ENCODE measurements around the gene KLHDC9. TPM values are rescaled to one million over a fixed set of nuclear protein-coding genes. Genes with fewer than 3 reads are reported as not detected.
"Not testable (repeated sequence)": the region's sequence is repeated elsewhere in the genome, so short reads cannot be mapped to it uniquely, and the experiment has no call there.

The KLHDC9 gene
- total RNA-seq, 4 donors from 2014 or later, result 7.9 to 12.9 (median 9.1) TPM

GRCh38 chr1:161054805-161055204 lies 43.4 kb upstream of the KLHDC9 start:
- TF ChIP-seq POLR2A (IDR thresholded peaks at IDR 0.05) (no peak), EP300 (IDR thresholded peaks at IDR 0.05) (no peak)
- TF ChIP-seq, protein P1, sequence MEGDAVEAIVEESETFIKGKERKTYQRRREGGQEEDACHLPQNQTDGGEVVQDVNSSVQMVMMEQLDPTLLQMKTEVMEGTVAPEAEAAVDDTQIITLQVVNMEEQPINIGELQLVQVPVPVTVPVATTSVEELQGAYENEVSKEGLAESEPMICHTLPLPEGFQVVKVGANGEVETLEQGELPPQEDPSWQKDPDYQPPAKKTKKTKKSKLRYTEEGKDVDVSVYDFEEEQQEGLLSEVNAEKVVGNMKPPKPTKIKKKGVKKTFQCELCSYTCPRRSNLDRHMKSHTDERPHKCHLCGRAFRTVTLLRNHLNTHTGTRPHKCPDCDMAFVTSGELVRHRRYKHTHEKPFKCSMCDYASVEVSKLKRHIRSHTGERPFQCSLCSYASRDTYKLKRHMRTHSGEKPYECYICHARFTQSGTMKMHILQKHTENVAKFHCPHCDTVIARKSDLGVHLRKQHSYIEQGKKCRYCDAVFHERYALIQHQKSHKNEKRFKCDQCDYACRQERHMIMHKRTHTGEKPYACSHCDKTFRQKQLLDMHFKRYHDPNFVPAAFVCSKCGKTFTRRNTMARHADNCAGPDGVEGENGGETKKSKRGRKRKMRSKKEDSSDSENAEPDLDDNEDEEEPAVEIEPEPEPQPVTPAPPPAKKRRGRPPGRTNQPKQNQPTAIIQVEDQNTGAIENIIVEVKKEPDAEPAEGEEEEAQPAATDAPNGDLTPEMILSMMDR (IDR thresholded peaks at IDR 0.05), result no peak
- Histone ChIP-seq H3K4me1 (no peaks in the 10 kb centered on the region), H3K27ac (no peak overlapping the region), H3K4me3 (no peak overlapping the region), H3K27me3 (peaks cover 0 to 28% of the 10 kb centered on the region in 2 donors), H3K36me3 (peaks cover 0 to 12% (median 4%) of the 10 kb centered on the region in 3 donors), H3K9me3 (no peaks in the 10 kb centered on the region)
- WGBS, 2 donors, result 76 to 83% methylated on average over 7 of the region's 7 CpGs
- DNase-seq (ENCODE audit: low spot score in 2 of 2), result no peak

GRCh38 chr1:161059293-161059692 lies 38.9 kb upstream of the KLHDC9 start:
- H3K9me3 ChIP-seq, result no peaks in the 10 kb centered on the region
- no peak for DNase-seq (ENCODE audit: low spot score in 2 of 2)
- 72 to 73% methylated on average over 6 of the region's 6 CpGs for WGBS, 2 donors

DNA sequence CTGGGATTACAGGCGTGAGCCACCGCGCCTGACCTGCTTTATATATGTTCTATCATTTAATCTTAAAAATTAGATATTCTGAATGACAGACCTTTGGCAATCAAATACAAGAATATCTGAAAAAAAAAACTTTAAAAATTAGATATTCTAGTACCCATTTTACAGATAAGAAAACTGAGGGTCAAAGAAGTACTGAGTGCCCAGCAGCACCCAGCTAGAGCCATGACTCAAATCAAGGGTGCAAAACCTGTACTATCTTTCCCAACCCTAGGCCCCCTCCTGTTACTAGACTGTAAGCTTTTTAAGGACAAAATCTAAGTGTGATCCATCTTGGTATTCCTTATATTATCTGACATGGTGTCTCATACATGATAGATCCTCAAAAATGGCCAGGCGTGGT lies 36.7 kb upstream of the KLHDC9 start:
- WGBS, 2 donors, result 92% methylated on average over 4 of the region's 4 CpGs
- no peak for TF ChIP-seq EP300 (IDR thresholded peaks at IDR 0.05)
- no peak for TF ChIP-seq POLR2A (IDR thresholded peaks at IDR 0.05)
- TF ChIP-seq, protein P1 (IDR thresholded peaks at IDR 0.05), result no peak
- H3K36me3 ChIP-seq, result no peaks in the 10 kb centered on the region
- DNase-seq (ENCODE audit: low spot score in 2 of 2), result no peak
- H3K27ac ChIP-seq, result no peak overlapping the region
- H3K4me3 ChIP-seq, result no peak overlapping the region
- H3K9me3 ChIP-seq, result no peaks in the 10 kb centered on the region
- H3K27me3 ChIP-seq, result peaks cover 0 to 38% of the 10 kb centered on the region in 2 donors
- no peaks in the 10 kb centered on the region for H3K4me1 ChIP-seq

More at GRCh38 chr1:161059293-161059692, 38.9 kb upstream of the KLHDC9 start:
- H3K27ac ChIP-seq, result no peak overlapping the region
- H3K36me3 ChIP-seq, result no peaks in the 10 kb centered on the region
- peaks cover 0 to 40% of the 10 kb centered on the region in 2 donors for H3K27me3 ChIP-seq
- H3K4me3 ChIP-seq, result no peak overlapping the region
- TF ChIP-seq POLR2A (IDR thresholded peaks at IDR 0.05) (no peak), EP300 (IDR thresholded peaks at IDR 0.05) (no peak)
- TF ChIP-seq, protein P1 (IDR thresholded peaks at IDR 0.05), result no peak
- no peaks in the 10 kb centered on the region for H3K4me1 ChIP-seq

DNA sequence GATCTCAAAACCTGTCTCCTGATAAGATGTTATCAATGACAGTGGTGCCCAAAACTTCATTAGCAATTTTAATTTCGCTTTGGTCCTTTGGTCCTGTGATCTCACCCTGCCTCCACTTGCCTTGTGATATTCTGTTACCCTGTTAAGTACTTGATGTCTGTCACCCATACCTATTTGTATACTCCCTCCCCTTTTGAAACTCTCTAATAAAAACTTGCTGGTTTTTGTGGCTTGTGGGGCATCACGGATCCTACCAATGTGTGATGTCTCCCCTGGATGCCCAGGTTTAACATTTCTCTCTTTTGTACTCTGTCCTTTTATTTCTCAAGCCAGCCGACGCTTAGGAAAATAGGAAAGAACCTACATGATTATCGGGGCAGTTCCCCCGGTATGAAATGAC lies 34.2 kb upstream of the KLHDC9 start:
- DNase-seq (ENCODE audit: low spot score in 2 of 2); H3K27ac ChIP-seq; H3K4me1 ChIP-seq; H3K4me3 ChIP-seq; H3K36me3 ChIP-seq; H3K9me3 ChIP-seq: not testable (repeated sequence)
- peaks cover 0 to 28% of the 10 kb centered on the region in 2 donors for H3K27me3 ChIP-seq
- WGBS, 2 donors, result 63 to 64% methylated on average over 6 of the region's 6 CpGs

DNA sequence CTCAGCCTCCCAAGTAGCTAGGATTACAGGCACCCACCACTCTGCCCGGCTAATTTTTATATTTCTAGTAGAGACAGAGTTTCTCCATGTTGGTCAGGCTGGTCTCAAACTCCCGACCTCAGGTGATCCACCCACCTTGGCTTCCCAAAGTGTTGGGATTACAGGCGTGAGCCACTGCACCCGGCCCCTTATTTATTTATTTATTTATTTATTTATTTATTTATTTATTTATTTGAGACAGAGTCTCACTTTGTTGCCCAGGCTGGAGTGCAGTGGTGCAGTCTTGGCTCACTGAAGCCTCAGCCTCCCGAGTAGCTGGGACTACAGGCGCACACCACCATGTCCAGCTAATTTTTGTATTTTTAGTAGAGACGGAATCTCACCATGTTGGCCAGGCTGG lies 32.5 kb upstream of the KLHDC9 start:
- H3K4me3 ChIP-seq; H3K36me3 ChIP-seq; H3K27ac ChIP-seq; H3K9me3 ChIP-seq; H3K4me1 ChIP-seq; DNase-seq (ENCODE audit: low spot score in 2 of 2): not testable (repeated sequence)
- H3K27me3 ChIP-seq, result peaks cover 0 to 17% of the 10 kb centered on the region in 2 donors
- WGBS, 2 donors, result 93 to 95% methylated on average over 7 of the region's 7 CpGs

DNA sequence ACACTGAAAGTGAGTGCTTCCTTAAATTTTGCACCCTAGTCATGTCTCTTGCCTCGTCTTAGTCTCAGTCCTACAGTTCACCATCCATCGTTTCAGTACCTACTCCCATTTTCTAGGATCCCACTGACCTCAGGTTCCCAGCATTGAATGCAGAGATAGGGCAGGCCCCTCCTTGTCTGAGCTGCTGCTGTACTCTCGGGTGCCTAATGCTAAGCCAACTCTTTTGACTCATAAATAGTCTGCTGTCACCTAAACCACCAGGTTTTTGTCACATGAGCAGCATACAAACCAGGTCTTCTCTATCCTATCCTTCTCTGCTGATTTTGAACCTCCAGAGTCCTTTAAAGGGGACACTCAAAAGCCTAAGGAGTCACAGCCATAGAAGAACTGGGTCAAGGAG lies 31.5 kb upstream of the KLHDC9 start:
- Histone ChIP-seq H3K27ac (no peak overlapping the region), H3K9me3 (no peaks in the 10 kb centered on the region), H3K4me3 (no peak overlapping the region), H3K4me1 (peaks cover 0 to 4% (median 0%) of the 10 kb centered on the region in 4 donors), H3K36me3 (no peaks in the 10 kb centered on the region), H3K27me3 (peaks cover 0 to 17% of the 10 kb centered on the region in 2 donors)
- no peak for DNase-seq (ENCODE audit: low spot score in 2 of 2)
- TF ChIP-seq, protein P1 (IDR thresholded peaks at IDR 0.05), result no peak
- no peak for TF ChIP-seq POLR2A (IDR thresholded peaks at IDR 0.05)
- TF ChIP-seq EP300 (IDR thresholded peaks at IDR 0.05), result no peak
- WGBS, 2 donors, result 64 to 73% methylated on average over 3 of the region's 3 CpGs

Measured in tibial nerve (tissue), 4 donors.